ENCODE measurements around the gene DPH5. TPM values are rescaled to one million over a fixed set of nuclear protein-coding genes. Genes with fewer than 3 reads are reported as not detected.

DPH5 gene
- total RNA-seq, 1 donor from 2014 or later: 51.9 TPM

DNA sequence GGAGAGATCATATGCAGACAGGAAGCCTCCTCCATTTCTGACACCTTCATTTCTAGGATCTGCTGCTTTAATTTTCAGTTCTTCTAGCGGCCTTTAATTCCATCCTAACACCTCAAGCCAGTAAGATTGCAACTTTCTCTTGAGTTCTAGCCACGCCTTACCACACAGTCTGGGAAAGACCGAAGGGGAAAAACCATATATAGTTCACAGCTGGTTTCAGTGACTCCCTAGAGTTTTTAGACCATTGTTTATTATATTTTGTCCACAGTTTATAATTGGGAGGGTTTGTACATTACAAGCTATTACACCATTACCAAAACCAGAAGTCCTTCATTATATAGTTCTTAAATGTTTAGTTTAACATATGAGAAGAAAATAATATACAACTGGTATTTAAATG, 37.5 kb downstream of the DPH5 start:
- ATAC-seq (ENCODE audit: low read depth): no peak
- TF ChIP-seq, protein P1, sequence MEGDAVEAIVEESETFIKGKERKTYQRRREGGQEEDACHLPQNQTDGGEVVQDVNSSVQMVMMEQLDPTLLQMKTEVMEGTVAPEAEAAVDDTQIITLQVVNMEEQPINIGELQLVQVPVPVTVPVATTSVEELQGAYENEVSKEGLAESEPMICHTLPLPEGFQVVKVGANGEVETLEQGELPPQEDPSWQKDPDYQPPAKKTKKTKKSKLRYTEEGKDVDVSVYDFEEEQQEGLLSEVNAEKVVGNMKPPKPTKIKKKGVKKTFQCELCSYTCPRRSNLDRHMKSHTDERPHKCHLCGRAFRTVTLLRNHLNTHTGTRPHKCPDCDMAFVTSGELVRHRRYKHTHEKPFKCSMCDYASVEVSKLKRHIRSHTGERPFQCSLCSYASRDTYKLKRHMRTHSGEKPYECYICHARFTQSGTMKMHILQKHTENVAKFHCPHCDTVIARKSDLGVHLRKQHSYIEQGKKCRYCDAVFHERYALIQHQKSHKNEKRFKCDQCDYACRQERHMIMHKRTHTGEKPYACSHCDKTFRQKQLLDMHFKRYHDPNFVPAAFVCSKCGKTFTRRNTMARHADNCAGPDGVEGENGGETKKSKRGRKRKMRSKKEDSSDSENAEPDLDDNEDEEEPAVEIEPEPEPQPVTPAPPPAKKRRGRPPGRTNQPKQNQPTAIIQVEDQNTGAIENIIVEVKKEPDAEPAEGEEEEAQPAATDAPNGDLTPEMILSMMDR (IDR thresholded peaks at IDR 0.05): no peak
- CTCF ChIA-PET: no interaction called here
- DNase-seq: no peak
- Mint-ChIP-seq H3K27ac (no peak overlapping the region), H3K4me1 (no peaks in the 10 kb centered on the region), H3K9me3 (no peaks in the 10 kb centered on the region), H3K4me3 (no peak overlapping the region), H3K27me3 (no peaks in the 10 kb centered on the region), H3K36me3 (ENCODE audit: low read depth) (peaks cover 56% of the 10 kb centered on the region)
- POLR2A ChIA-PET: no interaction called here
- intact Hi-C loops (cut with micrococcal nuclease): no loop called here

DNA sequence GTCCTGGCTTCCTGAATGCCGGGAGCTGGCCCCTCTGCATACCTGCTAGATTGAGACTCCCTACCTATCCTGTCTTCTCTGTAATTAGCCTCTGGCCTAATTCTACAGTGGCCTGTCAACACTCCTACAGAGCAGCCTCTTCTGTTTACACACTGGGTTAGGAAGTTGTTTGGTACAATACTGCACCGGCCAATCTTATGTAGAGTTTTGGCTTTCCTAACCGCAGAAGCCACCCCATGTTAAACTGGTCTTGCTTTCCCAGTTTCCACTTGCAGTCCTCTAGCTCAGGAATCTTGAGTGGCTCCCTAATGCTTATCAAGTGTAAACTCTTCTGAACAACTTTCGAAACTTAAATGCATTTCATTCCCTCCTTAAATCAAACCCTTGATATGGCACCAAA, 42.8 kb downstream of the DPH5 start:
- TF ChIP-seq, protein P1 (IDR thresholded peaks at IDR 0.05): no peak
- Mint-ChIP-seq H3K27me3 (no peaks in the 10 kb centered on the region), H3K27ac (no peak overlapping the region), H3K4me3 (no peak overlapping the region), H3K4me1 (peaks cover 10% of the 10 kb centered on the region), H3K36me3 (ENCODE audit: low read depth) (peaks cover 50% of the 10 kb centered on the region), H3K9me3 (no peaks in the 10 kb centered on the region)
- CTCF ChIA-PET: interaction anchor here (0.6 kb wide), 1 partner anchor 456 kb away, joined by 3 read pairs; no protein-coding TSS in a partner anchor
- ATAC-seq (ENCODE audit: low read depth) (no peak), DNase-seq (no peak)
- POLR2A ChIA-PET: no interaction called here
- intact Hi-C loops (cut with micrococcal nuclease): no loop called here

DNA sequence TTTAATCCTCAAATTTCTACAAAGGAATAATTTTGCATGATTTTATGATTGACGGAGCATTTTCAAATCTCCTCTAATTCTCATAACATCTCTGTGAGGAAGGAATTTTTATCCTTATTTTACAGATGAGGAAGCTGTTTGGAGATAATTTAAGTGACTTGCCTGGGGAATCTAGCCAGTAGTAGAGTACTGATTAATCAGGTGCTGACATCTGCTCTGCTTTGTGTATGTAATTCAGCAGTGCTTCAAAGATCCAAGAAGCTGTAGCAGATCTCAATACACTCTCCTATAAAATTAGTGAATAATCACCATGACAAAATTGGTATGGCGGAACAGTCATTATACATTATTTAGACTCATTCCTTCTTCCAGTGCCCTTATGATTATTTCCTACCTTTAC, 46.0 kb downstream of the DPH5 start:
- peaks cover 10% of the 10 kb centered on the region for H3K4me1 Mint-ChIP-seq
- CTCF ChIA-PET: no interaction called here
- H3K27me3 Mint-ChIP-seq: no peaks in the 10 kb centered on the region
- H3K36me3 Mint-ChIP-seq (ENCODE audit: low read depth): peaks cover 62% of the 10 kb centered on the region
- H3K27ac Mint-ChIP-seq: no peak overlapping the region
- no peaks in the 10 kb centered on the region for H3K9me3 Mint-ChIP-seq
- TF ChIP-seq, protein P1 (IDR thresholded peaks at IDR 0.05): no peak
- intact Hi-C loops (cut with micrococcal nuclease): no loop called here
- DNase-seq (no peak), ATAC-seq (ENCODE audit: low read depth) (no peak)
- POLR2A ChIA-PET: no interaction called here
- H3K4me3 Mint-ChIP-seq: no peak overlapping the region

DNA sequence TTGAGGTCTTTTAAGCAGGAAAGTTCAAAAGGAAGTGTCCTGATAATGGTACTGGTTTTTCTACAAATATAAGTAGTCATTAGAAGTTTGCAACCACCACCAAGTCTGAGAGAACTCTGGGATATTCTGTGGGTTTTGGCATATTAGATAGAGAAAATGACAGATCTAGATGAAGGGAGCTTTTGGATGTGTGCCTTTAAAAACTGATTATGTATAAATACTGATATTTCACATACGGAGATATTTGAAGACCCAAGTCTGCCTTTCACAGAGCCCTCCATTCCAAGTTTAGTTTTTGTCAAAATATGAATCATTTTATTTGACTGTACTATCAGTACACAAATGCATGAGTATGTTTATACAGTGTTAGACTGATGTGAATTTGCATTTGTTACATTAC, 48.6 kb downstream of the DPH5 start:
- TF ChIP-seq, protein P1 (IDR thresholded peaks at IDR 0.05): no peak
- DNase-seq: no peak
- Mint-ChIP-seq H3K9me3 (no peaks in the 10 kb centered on the region), H3K4me1 (peaks cover 24% of the 10 kb centered on the region), H3K27ac (no peak overlapping the region), H3K36me3 (ENCODE audit: low read depth) (peaks cover 55% of the 10 kb centered on the region), H3K4me3 (no peak overlapping the region), H3K27me3 (no peaks in the 10 kb centered on the region)
- ChIA-PET POLR2A (no interaction called here), CTCF (no interaction called here)
- intact Hi-C loops (cut with micrococcal nuclease): no loop called here
- no peak for ATAC-seq (ENCODE audit: low read depth)

DNA sequence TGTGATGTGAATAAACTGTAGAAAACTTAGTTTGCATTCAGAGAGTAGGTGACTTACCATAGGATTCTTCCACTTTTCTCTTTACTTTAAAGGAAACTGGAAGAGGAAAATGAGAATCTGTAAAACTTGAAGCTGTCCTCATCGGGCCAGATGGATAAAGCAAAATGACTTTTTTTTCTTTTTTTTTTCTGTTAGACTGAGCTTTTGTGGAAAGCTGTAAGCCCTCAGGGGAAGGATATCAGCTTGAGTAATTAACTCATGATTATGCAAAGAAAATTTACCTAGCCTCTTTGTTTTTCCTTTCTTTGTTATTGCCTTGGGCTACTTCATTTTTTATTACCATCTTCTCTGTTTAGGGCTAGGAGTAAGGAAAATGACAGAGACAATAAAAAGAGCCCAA, 53.4 kb downstream of the DPH5 start:
- intact Hi-C loops (cut with micrococcal nuclease): loop anchor here (5.0 kb wide), 1 partner anchor 35 kb away; no protein-coding TSS in a partner anchor
- H3K4me1 Mint-ChIP-seq: peaks cover 25% of the 10 kb centered on the region
- DNase-seq: no peak
- TF ChIP-seq, protein P1 (IDR thresholded peaks at IDR 0.05): no peak
- H3K27ac Mint-ChIP-seq: peak overlapping the region; percentile 31
- no peaks in the 10 kb centered on the region for H3K9me3 Mint-ChIP-seq
- POLR2A ChIA-PET: no interaction called here
- H3K27me3 Mint-ChIP-seq: no peaks in the 10 kb centered on the region
- ATAC-seq (ENCODE audit: low read depth): no peak
- H3K4me3 Mint-ChIP-seq: no peak overlapping the region
- CTCF ChIA-PET: no interaction called here
- H3K36me3 Mint-ChIP-seq (ENCODE audit: low read depth): peaks cover 43% of the 10 kb centered on the region
